SK-N-SH (cell line): ENCODE results near the gene PTPRG.

ENCODE experiments used
- CTCF ChIP-seq: fragments of 200-600 bp; sonication (generic); IDR thresholded peaks from 2 replicates; pipeline ENCODE4 v1.6.1; 2017; ENCODE audit warnings: antibody characterized with exemption, mild to moderate bottlenecking, moderate library complexity
- EP300 ChIP-seq, 2 experiments: IDR thresholded peaks; 2 replicates each; pipeline versions ENCODE4 v1.4.0 to v1.6.1; 2012; ENCODE audit warnings: borderline replicate concordance in 1 of 2, low read depth in 1 of 2, low read length in 1 of 2
- MAX ChIP-seq: IDR thresholded peaks from 2 replicates; pipeline ENCODE4 v1.4.0; 2012; ENCODE audit warnings: low read depth
- NFIC ChIP-seq: IDR thresholded peaks from 2 replicates; pipeline ENCODE4 v1.4.0; 2012; ENCODE audit warnings: borderline replicate concordance
- NRF1 ChIP-seq: IDR thresholded peaks from 2 replicates; pipeline ENCODE4 v1.6.1; 2012; ENCODE audit warnings: low read depth, mild to moderate bottlenecking, low read length
- PBX3 ChIP-seq: IDR thresholded peaks from 2 replicates; pipeline ENCODE4; 2012
- POLR2AphosphoS5 ChIP-seq: IDR thresholded peaks from 2 replicates; pipeline ENCODE4 v1.6.1; 2012; ENCODE audit warnings: low read depth, low read length
- RCOR1 ChIP-seq: fragments of 150-350 bp; IDR thresholded peaks from 2 replicates; pipeline ENCODE4 v1.6.1; 2017; ENCODE audit warnings: antibody characterized with exemption, low read length
- RXRA ChIP-seq: IDR thresholded peaks from 2 replicates; pipeline ENCODE4 v1.4.0; 2012; ENCODE audit warnings: low read depth, mild to moderate bottlenecking, borderline replicate concordance
- YY1 ChIP-seq: IDR thresholded peaks from 2 replicates; pipeline ENCODE4 v1.4.0; 2012; ENCODE audit warnings: low read depth, mild to moderate bottlenecking

GRCh38 chr3:62125380-62125779 lies 564.0 kb downstream of the PTPRG start:
- TF ChIP-seq NFIC (no peak), YY1 (no peak), NRF1 (no peak), CTCF (no peak), EP300 (IDR thresholded peaks at IDR 0.05; ENCODE audit: borderline replicate concordance in 1 of 2, low read depth in 1 of 2, low read length in 1 of 2) (no peak), PBX3 (no peak), POLR2AphosphoS5 (no peak), RXRA (no peak), MAX (no peak), RCOR1 (no peak)
